ENCODE measurements around the gene PTPRA. TPM values are rescaled to one million over a fixed set of nuclear protein-coding genes. Genes with fewer than 3 reads are reported as not detected.
"Not testable (repeated sequence)": the region's sequence is repeated elsewhere in the genome, so short reads cannot be mapped to it uniquely, and the experiment has no call there.

The PTPRA gene
- total RNA-seq, 1 donor from 2014 or later = 59.9 TPM

GRCh38 chr20:3051385-3052019 lies 178.2 kb downstream of the PTPRA start:
- no peak for DNase-seq (ENCODE audit: low spot score)
- Mint-ChIP-seq H3K27ac (ENCODE audit: unreplicated experiment) (no peak overlapping the region), H3K4me3 (ENCODE audit: unreplicated experiment) (no peak overlapping the region), H3K4me1 (ENCODE audit: unreplicated experiment) (peaks cover 5% of the 10 kb centered on the region), H3K27me3 (ENCODE audit: unreplicated experiment) (no peaks in the 10 kb centered on the region), H3K9me3 (ENCODE audit: unreplicated experiment) (no peaks in the 10 kb centered on the region), H3K36me3 (ENCODE audit: low read depth, unreplicated experiment) (peaks cover 16% of the 10 kb centered on the region)
- no peak for TF ChIP-seq CTCF (IDR thresholded peaks at IDR 0.05; ENCODE audit: unreplicated experiment)

- H3K4me1 Mint-ChIP-seq (ENCODE audit: unreplicated experiment) = no peaks in the 10 kb centered on the region
- DNase-seq (ENCODE audit: low spot score) = no peak
- no peak overlapping the region for H3K4me3 Mint-ChIP-seq (ENCODE audit: unreplicated experiment)
- H3K9me3 Mint-ChIP-seq (ENCODE audit: unreplicated experiment) = no peaks in the 10 kb centered on the region
- no peaks in the 10 kb centered on the region for H3K27me3 Mint-ChIP-seq (ENCODE audit: unreplicated experiment)
- H3K36me3 Mint-ChIP-seq (ENCODE audit: low read depth, unreplicated experiment) = no peaks in the 10 kb centered on the region
- TF ChIP-seq CTCF (IDR thresholded peaks at IDR 0.05; ENCODE audit: unreplicated experiment) = no peak
- H3K27ac Mint-ChIP-seq (ENCODE audit: unreplicated experiment) = no peak overlapping the region
Measured at GRCh38 chr20:3059489-3059888, 186.2 kb downstream of the PTPRA start.

GRCh38 chr20:3064119-3064518 lies 190.8 kb downstream of the PTPRA start:
- not testable (repeated sequence) for H3K4me3 Mint-ChIP-seq (ENCODE audit: unreplicated experiment); H3K27ac Mint-ChIP-seq (ENCODE audit: unreplicated experiment); H3K27me3 Mint-ChIP-seq (ENCODE audit: unreplicated experiment); H3K9me3 Mint-ChIP-seq (ENCODE audit: unreplicated experiment); DNase-seq (ENCODE audit: low spot score); H3K4me1 Mint-ChIP-seq (ENCODE audit: unreplicated experiment); H3K36me3 Mint-ChIP-seq (ENCODE audit: low read depth, unreplicated experiment)

GRCh38 chr20:3067139-3068014 lies 194.1 kb downstream of the PTPRA start:
- DNase-seq (ENCODE audit: low spot score) = no peak
- no peaks in the 10 kb centered on the region for H3K9me3 Mint-ChIP-seq (ENCODE audit: unreplicated experiment)
- no peaks in the 10 kb centered on the region for H3K36me3 Mint-ChIP-seq (ENCODE audit: low read depth, unreplicated experiment)
- H3K4me1 Mint-ChIP-seq (ENCODE audit: unreplicated experiment) = no peaks in the 10 kb centered on the region
- no peak overlapping the region for H3K4me3 Mint-ChIP-seq (ENCODE audit: unreplicated experiment)
- H3K27ac Mint-ChIP-seq (ENCODE audit: unreplicated experiment) = no peak overlapping the region
- H3K27me3 Mint-ChIP-seq (ENCODE audit: unreplicated experiment) = peaks cover 4% of the 10 kb centered on the region
- no peak for TF ChIP-seq CTCF (IDR thresholded peaks at IDR 0.05; ENCODE audit: unreplicated experiment)

- Mint-ChIP-seq H3K27ac (ENCODE audit: unreplicated experiment) (no peak overlapping the region), H3K4me3 (ENCODE audit: unreplicated experiment) (no peak overlapping the region), H3K36me3 (ENCODE audit: low read depth, unreplicated experiment) (no peaks in the 10 kb centered on the region), H3K4me1 (ENCODE audit: unreplicated experiment) (no peaks in the 10 kb centered on the region), H3K9me3 (ENCODE audit: unreplicated experiment) (no peaks in the 10 kb centered on the region), H3K27me3 (ENCODE audit: unreplicated experiment) (peaks cover 6% of the 10 kb centered on the region)
- DNase-seq (ENCODE audit: low spot score) = no peak
- TF ChIP-seq CTCF (IDR thresholded peaks at IDR 0.05; ENCODE audit: unreplicated experiment) = no peak
Measured at GRCh38 chr20:3068075-3068474, 194.8 kb downstream of the PTPRA start.
